GM18951 (cell line): ENCODE data around the gene NTNG1.
"Not testable (repeated sequence)": the region's sequence is repeated elsewhere in the genome, so short reads cannot be mapped to it uniquely, and the experiment has no call there.

Source experiments
- POLR2A ChIP-seq: IDR thresholded peaks from 4 replicates; pipeline ENCODE4 v1.6.1; 2011; ENCODE audit warnings: mild to moderate bottlenecking; ENCODE audit not compliant: insufficient read length, insufficient read depth; ENCODE audit errors: extremely low read depth
- in situ Hi-C: fragments of 300-500 bp; cut with MboI; formaldehyde crosslinking; loops from one replicate; pipeline ENCODE4 v1.12.0; 2022; ENCODE audit warnings: low sequenced_read_pairs, mixed read lengths, inconsistent platforms; ENCODE audit not compliant: unreplicated experiment

NTNG1 gene

DNA sequence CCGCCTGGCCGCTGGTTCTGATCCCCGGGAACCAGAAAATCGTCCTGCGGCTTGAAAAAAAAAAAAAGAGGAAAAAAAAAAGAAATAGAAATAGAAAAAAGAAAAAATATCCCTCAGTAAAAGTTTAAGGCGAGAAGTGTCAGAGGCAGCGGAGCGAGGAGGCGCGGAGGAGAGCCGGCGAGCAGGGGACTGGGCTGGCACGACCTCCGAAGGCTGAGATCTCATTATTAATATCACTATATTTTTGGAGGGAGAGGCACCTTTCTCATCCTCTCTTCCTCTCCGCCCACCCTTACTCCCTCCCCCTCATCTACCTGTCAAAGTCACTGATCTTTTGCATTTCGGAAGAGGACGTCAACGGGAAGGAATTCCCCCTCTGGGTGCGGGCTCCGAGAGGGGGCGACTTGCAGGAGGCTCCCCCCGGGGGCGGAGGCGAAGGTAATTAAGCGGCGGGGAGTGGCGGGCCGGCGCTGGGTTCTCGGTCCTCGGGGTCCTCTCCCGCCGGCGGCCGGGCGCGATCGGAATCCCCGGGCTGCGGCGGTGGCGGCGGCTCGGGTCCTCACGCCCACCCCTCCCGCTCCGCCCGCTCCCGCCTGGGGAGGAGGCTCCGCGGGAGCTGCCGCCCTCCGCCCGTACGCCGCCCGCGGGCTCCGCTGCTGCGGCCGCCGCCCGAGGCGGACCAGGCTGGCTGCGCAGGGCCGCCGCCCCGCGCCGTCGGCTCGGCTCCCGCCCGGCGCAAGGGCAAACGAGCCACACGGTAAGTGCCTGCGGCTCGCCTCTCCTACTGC is at the start of gene NTNG1:
Gene NTNG1 (plus strand): TSS at position 337 of the 788 bp plus-strand sequence.
- TF ChIP-seq POLR2A, result no peak
- in situ Hi-C loops, result no loop called here

- no peak for TF ChIP-seq POLR2A
- in situ Hi-C loops, result no loop called here
These were observed 49.4 kb upstream of the NTNG1 start for GRCh38 chr1:107091418-107091817.

- in situ Hi-C loops, result not testable (repeated sequence)
These were observed 47.4 kb upstream of the NTNG1 start for GRCh38 chr1:107093395-107093794.

DNA sequence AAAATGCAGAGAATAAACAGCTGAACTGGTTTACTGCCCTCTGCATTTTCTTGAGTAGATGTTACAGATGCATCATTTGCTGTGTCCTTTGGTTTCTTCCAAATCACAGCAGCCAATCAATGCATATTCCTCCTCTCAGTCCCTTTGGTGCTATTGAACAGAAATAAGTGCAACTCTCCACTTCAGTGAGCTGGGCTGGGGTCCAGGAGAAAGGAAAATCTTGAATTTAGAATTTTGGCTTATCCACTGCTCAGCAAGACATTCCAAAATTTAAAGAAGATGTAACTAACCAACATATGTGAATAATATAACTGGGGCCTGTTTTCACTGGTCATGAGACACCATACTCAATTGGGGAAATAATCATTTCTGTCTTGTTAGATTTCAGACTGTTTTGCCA is 45.2 kb upstream of the NTNG1 start:
- TF ChIP-seq POLR2A, result no peak
- in situ Hi-C loops, result no loop called here

DNA sequence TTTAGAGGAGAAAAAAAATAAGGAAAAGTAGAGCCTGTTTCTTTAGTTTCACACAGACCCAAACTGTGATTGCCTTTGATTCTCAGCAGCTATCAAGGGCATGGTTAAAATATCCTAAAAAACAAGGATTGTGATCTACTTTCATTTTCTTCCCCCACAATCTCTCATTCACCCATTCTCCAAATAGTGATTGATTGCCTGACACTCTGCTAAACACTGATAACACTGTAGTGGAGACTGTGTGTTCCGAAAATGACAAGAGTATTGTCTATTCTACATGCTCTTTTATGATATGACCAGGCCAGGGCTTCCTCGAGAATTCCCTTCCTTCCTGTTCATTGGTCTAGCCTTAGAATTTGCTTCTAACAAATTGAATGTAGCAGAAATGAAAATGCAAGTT is 44.1 kb upstream of the NTNG1 start:
- TF ChIP-seq POLR2A, result no peak
- in situ Hi-C loops, result no loop called here

DNA sequence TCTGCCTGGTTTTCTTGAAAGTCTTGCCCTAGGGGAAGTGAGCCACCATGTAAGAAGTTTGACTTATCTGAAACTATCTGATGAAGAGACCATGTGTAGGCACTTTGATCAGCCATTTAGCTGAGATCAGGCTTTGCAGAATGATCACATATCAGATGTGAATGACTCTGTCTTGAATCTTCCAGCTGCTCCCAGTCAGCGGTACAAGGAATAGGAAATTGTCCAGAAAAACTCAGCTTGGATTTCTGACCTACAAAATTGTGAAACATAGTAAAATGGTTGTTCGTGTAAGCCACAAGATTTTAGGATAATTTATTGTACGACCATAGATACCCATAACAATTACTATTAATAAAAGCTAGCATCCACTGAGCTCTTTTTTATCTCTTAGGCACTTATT is 41.9 kb upstream of the NTNG1 start:
- no peak for TF ChIP-seq POLR2A
- in situ Hi-C loops, result no loop called here

- in situ Hi-C loops, result no loop called here
- TF ChIP-seq POLR2A, result no peak
These were observed 40.4 kb upstream of the NTNG1 start for GRCh38 chr1:107100331-107100984.

DNA sequence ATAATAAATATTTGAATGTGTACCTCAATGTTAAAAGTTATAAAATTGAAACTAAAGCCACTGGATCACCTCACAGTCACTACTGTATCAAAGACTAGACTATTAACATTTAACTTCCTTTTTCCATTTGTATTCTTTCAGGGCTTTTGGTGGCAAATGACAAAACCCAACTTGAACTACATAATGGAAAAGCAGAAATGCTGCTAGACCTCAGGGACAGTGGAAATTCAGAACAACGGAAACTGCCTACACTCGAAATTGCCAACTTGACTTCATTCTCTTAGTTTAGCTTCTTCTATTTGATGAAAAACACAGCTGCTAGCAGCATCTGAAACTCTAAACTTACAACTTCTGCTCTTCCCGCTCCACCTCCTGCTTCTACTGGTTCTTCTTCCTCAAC is 34.9 kb upstream of the NTNG1 start:
- no peak for TF ChIP-seq POLR2A
- in situ Hi-C loops, result no loop called here

GRCh38 chr1:107110326-107110725 is 30.5 kb upstream of the NTNG1 start:
- in situ Hi-C loops, result no loop called here
- TF ChIP-seq POLR2A, result no peak

GRCh38 chr1:107116306-107116790 is 24.5 kb upstream of the NTNG1 start:
- no peak for TF ChIP-seq POLR2A
- in situ Hi-C loops, result no loop called here

- in situ Hi-C loops, result no loop called here
- no peak for TF ChIP-seq POLR2A
These were observed 18.6 kb upstream of the NTNG1 start for GRCh38 chr1:107122225-107122624.

- in situ Hi-C loops, result no loop called here
- no peak for TF ChIP-seq POLR2A
These were observed 17.1 kb upstream of the NTNG1 start for GRCh38 chr1:107123741-107124140.

GRCh38 chr1:107124694-107125093 is 16.1 kb upstream of the NTNG1 start:
- in situ Hi-C loops, result no loop called here
- TF ChIP-seq POLR2A, result no peak

DNA sequence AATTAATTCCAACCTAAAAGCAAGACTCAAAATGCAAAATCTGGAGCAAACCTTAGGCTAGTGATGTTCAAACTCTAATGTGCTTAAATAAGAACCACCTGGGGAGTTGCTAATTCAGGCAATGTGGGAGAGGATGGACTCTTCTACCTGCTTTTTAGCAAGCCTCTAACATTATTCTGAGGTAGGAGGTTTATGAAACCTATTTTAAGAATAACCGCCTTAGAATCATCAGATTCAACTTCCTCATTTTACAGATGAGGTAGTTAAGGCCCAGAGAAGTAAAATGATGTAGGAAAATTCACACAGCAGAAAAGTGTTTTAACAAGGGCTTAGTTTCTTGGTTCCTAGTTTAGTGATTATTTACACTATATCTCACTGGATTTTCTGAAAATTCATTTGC is 8.6 kb upstream of the NTNG1 start:
- TF ChIP-seq POLR2A, result no peak
- in situ Hi-C loops, result no loop called here
